Occipital lobe (tissue), 2 donors: Measurements from ENCODE around the gene NOTUM. TPM values are rescaled to one million over a fixed set of nuclear protein-coding genes. Genes with fewer than 3 reads are reported as not detected.
A peak's percentile ranks its signal among the peaks of the same experiment; 100 is the strongest.

Experiments used
- DNase-seq: peaks from one replicate; lab custom pipeline; 2025; lab: John Stamatoyannopoulos, UW
- total RNA-seq: library from RNA; depleted of rRNA; stranded (reverse); fragments of >200 nt; gene quantifications from one replicate; pipeline ENCODE4 v1.2.3, GENCODE V29; 2014

Gene NOTUM
- total RNA-seq, 1 donor from 2014 or later, result 0.31 TPM

- DNase-seq, result peak; percentile 88
Measured at GRCh38 chr17:81911277-81911961, 49.6 kb downstream of the NOTUM start, which contains the start of gene PCYT2. Gene PCYT2 (minus strand): TSS chr17:81911399. CDS start chr17:81911355, 44 bp downstream.

- DNase-seq, result no peak
Measured at GRCh38 chr17:81910840-81911276, 50.1 kb downstream of the NOTUM start.

GRCh38 chr17:81909966-81910839 is 50.8 kb downstream of the NOTUM start:
- no peak for DNase-seq

GRCh38 chr17:81909231-81909630 is 51.8 kb downstream of the NOTUM start:
- DNase-seq, result no peak

GRCh38 chr17:81908793-81909192 is 52.2 kb downstream of the NOTUM start:
- no peak for DNase-seq

GRCh38 chr17:81907219-81908145 is 53.5 kb downstream of the NOTUM start:
- DNase-seq, result no peak

- no peak for DNase-seq
Measured at GRCh38 chr17:81906476-81907218, 54.3 kb downstream of the NOTUM start.

- DNase-seq, result no peak
Measured at GRCh38 chr17:81905993-81906392, 55.0 kb downstream of the NOTUM start.

GRCh38 chr17:81905424-81905875 is 55.5 kb downstream of the NOTUM start:
- no peak for DNase-seq

- no peak for DNase-seq
Measured at GRCh38 chr17:81904600-81905423, 56.2 kb downstream of the NOTUM start.

- DNase-seq, result no peak
Measured at GRCh38 chr17:81903896-81904599, 56.9 kb downstream of the NOTUM start.

- no peak for DNase-seq
Measured at GRCh38 chr17:81903415-81903831, 57.6 kb downstream of the NOTUM start.

- DNase-seq, result no peak
Measured at GRCh38 chr17:81902653-81903414, 58.2 kb downstream of the NOTUM start.

Other genes starting within 250 kb of the NOTUM start
- 4.2 TPM for gene SLC25A10, start 248.9 kb downstream of the NOTUM start, total RNA-seq
- gene GCGR, start 157.0 kb downstream of the NOTUM start, total RNA-seq, result not detected
- gene MCRIP1, start 127.9 kb downstream of the NOTUM start, total RNA-seq, result 85.9 TPM
- gene PPP1R27, start 126.1 kb downstream of the NOTUM start, total RNA-seq, result not detected
- gene P4HB, start 100.7 kb downstream of the NOTUM start, total RNA-seq, result 57.4 TPM
- 22.9 TPM for gene ARHGDIA, start 89.8 kb downstream of the NOTUM start, total RNA-seq
- gene ALYREF, start 69.6 kb downstream of the NOTUM start, total RNA-seq, result 78.3 TPM
- 43.0 TPM for gene ANAPC11, start 69.5 kb downstream of the NOTUM start, total RNA-seq
- gene NPB, start 58.9 kb downstream of the NOTUM start, total RNA-seq, result 2.0 TPM
- 24.5 TPM for gene PCYT2, start 49.8 kb downstream of the NOTUM start, total RNA-seq
- 8.0 TPM for gene SIRT7, start 43.0 kb downstream of the NOTUM start, total RNA-seq
- gene MAFG, start 33.5 kb downstream of the NOTUM start, total RNA-seq, result 16.5 TPM
- 17.6 TPM for gene PYCR1, start 23.9 kb downstream of the NOTUM start, total RNA-seq
- 0.16 TPM for gene MYADML2, start 14.0 kb downstream of the NOTUM start, total RNA-seq
- gene ASPSCR1, start 16.4 kb upstream of the NOTUM start, total RNA-seq, result 11.1 TPM
- gene CENPX, start 61.7 kb upstream of the NOTUM start, total RNA-seq, result 29.2 TPM
- 14.2 TPM for gene LRRC45, start 62.1 kb upstream of the NOTUM start, total RNA-seq
- 76.0 TPM for gene RAC3, start 70.5 kb upstream of the NOTUM start, total RNA-seq
- 18.1 TPM for gene DCXR, start 76.5 kb upstream of the NOTUM start, total RNA-seq
- gene RFNG, start 90.6 kb upstream of the NOTUM start, total RNA-seq, result 14.5 TPM
- gene GPS1, start 90.7 kb upstream of the NOTUM start, total RNA-seq, result 64.4 TPM
- gene DUS1L, start 104.6 kb upstream of the NOTUM start, total RNA-seq, result 21.4 TPM
- gene FASN, start 137.0 kb upstream of the NOTUM start, total RNA-seq, result 84.1 TPM